Naive B cell (primary cell): ENCODE results near the gene ATP2B2. TPM values are rescaled to one million over a fixed set of nuclear protein-coding genes. Genes with fewer than 3 reads are reported as not detected.
A peak's percentile ranks its signal among the peaks of the same experiment; 100 is the strongest.

ENCODE experiments used
- ATAC-seq, 2 donors: fragments of 150-1000 bp; cut with Tn5 transposase; 2 replicates each; pipeline ENCODE4 v1.10.0; 2021; ENCODE audit warnings: low read depth in 2 of 2, mild to moderate bottlenecking in 2 of 2, moderate library complexity in 2 of 2
- DNase-seq: peaks from one replicate; pipeline ENCODE4 v3.0.0; 2022
- H3K27ac Mint-ChIP-seq, 6 donors: one replicate each; pipeline ENCODE4 v1.8.0; 2020 to 2022; ENCODE audit warnings: mild to moderate bottlenecking in 6 of 6, mixed read lengths in 6 of 6, moderate library complexity in 5 of 6, inconsistent platforms in 2 of 6
- H3K27me3 Mint-ChIP-seq, 3 donors: one replicate each; pipeline ENCODE4 v1.8.0; 2021 to 2022; ENCODE audit warnings: mixed read lengths in 3 of 3, mild to moderate bottlenecking in 1 of 3
- H3K36me3 Mint-ChIP-seq, 2 donors: one replicate each; pipeline ENCODE4 v1.8.0; 2020 to 2022; ENCODE audit warnings: mixed read lengths in 2 of 2, inconsistent platforms in 1 of 2, mild to moderate bottlenecking in 1 of 2
- H3K4me1 Mint-ChIP-seq, 3 donors: one replicate each; pipeline ENCODE4 v1.8.0; 2020 to 2022; ENCODE audit warnings: mixed read lengths in 3 of 3, inconsistent platforms in 1 of 3, mild to moderate bottlenecking in 1 of 3, moderate library complexity in 1 of 3
- H3K4me3 Mint-ChIP-seq, 8 donors: one replicate each; pipeline ENCODE4 v1.8.0; 2020 to 2022; ENCODE audit warnings: mild to moderate bottlenecking in 8 of 8, mixed read lengths in 8 of 8, moderate library complexity in 8 of 8, inconsistent platforms in 2 of 8
- H3K9me3 Mint-ChIP-seq, 7 donors: one replicate each; pipeline ENCODE4 v1.8.0; 2020 to 2022; ENCODE audit warnings: mixed read lengths in 7 of 7, mild to moderate bottlenecking in 5 of 7, inconsistent platforms in 2 of 7, moderate library complexity in 1 of 7
- polyA plus RNA-seq, 6 donors: library from polyadenylated mRNA; unstranded; fragments of 300-500 nt; fragmentation: Illumina TruSeq; gene quantifications; one replicate each; pipeline ENCODE4 v1.2.3, GENCODE V29; 2021; ENCODE audit warnings: low read depth in 6 of 6

Gene ATP2B2
- polyA plus RNA-seq, 6 donors from 2014 or later: 0.06 TPM; not detected in 5

- Mint-ChIP-seq H3K9me3 (peaks cover 0 to 3% (median 0%) of the 10 kb centered on the region in 7 donors), H3K4me3 (no peak overlapping the region), H3K27ac (peak overlapping the region in 1 of 6 donors; percentile 21), H3K36me3 (no peaks in the 10 kb centered on the region), H3K27me3 (peaks cover 0 to 16% (median 0%) of the 10 kb centered on the region in 3 donors), H3K4me1 (peaks cover 9 to 22% (median 11%) of the 10 kb centered on the region in 3 donors)
- ATAC-seq: no peak
- no peak for DNase-seq
Measured at GRCh38 chr3:10423171-10423882, 82.1 kb downstream of the ATP2B2 start.

GRCh38 chr3:10421996-10422395 lies 83.4 kb downstream of the ATP2B2 start:
- H3K36me3 Mint-ChIP-seq: no peaks in the 10 kb centered on the region
- H3K4me3 Mint-ChIP-seq: no peak overlapping the region
- no peak for ATAC-seq
- peaks cover 9 to 22% (median 11%) of the 10 kb centered on the region in 3 donors for H3K4me1 Mint-ChIP-seq
- no peak for DNase-seq
- peaks cover 0 to 9% (median 7%) of the 10 kb centered on the region in 3 donors for H3K27me3 Mint-ChIP-seq
- no peaks in the 10 kb centered on the region for H3K9me3 Mint-ChIP-seq
- peak overlapping the region in 1 of 6 donors; percentile 53 for H3K27ac Mint-ChIP-seq

GRCh38 chr3:10420745-10421475 lies 84.5 kb downstream of the ATP2B2 start:
- Mint-ChIP-seq H3K27ac (peak overlapping the region in 2 of 6 donors; percentile 2 to 70), H3K4me1 (peaks cover 11 to 22% (median 13%) of the 10 kb centered on the region in 3 donors), H3K36me3 (no peaks in the 10 kb centered on the region), H3K27me3 (peaks cover 6 to 7% (median 6%) of the 10 kb centered on the region in 3 donors), H3K4me3 (peak overlapping the region in 1 of 8 donors; percentile 6), H3K9me3 (no peaks in the 10 kb centered on the region)
- ATAC-seq (no peak), DNase-seq (no peak)

GRCh38 chr3:10419637-10420232 lies 85.7 kb downstream of the ATP2B2 start:
- H3K4me1 Mint-ChIP-seq: peaks cover 11 to 22% (median 13%) of the 10 kb centered on the region in 3 donors
- ATAC-seq: peak; percentile 69 to 78
- peak; percentile 25 for DNase-seq
- H3K27ac Mint-ChIP-seq: no peak overlapping the region
- H3K9me3 Mint-ChIP-seq: no peaks in the 10 kb centered on the region
- no peaks in the 10 kb centered on the region for H3K36me3 Mint-ChIP-seq
- H3K27me3 Mint-ChIP-seq: peaks cover 0 to 13% (median 7%) of the 10 kb centered on the region in 3 donors
- peak overlapping the region in 1 of 8 donors; percentile 1 for H3K4me3 Mint-ChIP-seq

- Mint-ChIP-seq H3K4me3 (no peak overlapping the region), H3K36me3 (no peaks in the 10 kb centered on the region), H3K9me3 (no peaks in the 10 kb centered on the region), H3K4me1 (peaks cover 11 to 18% (median 13%) of the 10 kb centered on the region in 3 donors), H3K27me3 (peaks cover 0 to 19% (median 7%) of the 10 kb centered on the region in 3 donors), H3K27ac (no peak overlapping the region)
- DNase-seq: no peak
- no peak for ATAC-seq
Measured at GRCh38 chr3:10417847-10418246, 87.5 kb downstream of the ATP2B2 start.

- H3K4me1 Mint-ChIP-seq: peaks cover 8 to 15% (median 11%) of the 10 kb centered on the region in 3 donors
- peaks cover 7 to 19% (median 8%) of the 10 kb centered on the region in 3 donors for H3K27me3 Mint-ChIP-seq
- DNase-seq (no peak), ATAC-seq (no peak)
- H3K9me3 Mint-ChIP-seq: no peaks in the 10 kb centered on the region
- H3K36me3 Mint-ChIP-seq: no peaks in the 10 kb centered on the region
- H3K27ac Mint-ChIP-seq: peak overlapping the region in 2 of 6 donors; percentile 65 to 85
- H3K4me3 Mint-ChIP-seq: peak overlapping the region in 1 of 8 donors; percentile 9
Measured at GRCh38 chr3:10416730-10417300, 88.6 kb downstream of the ATP2B2 start.

GRCh38 chr3:10413041-10413440 lies 92.3 kb downstream of the ATP2B2 start:
- peaks cover 0 to 5% (median 0%) of the 10 kb centered on the region in 3 donors for H3K4me1 Mint-ChIP-seq
- peak overlapping the region in 1 of 6 donors; percentile 90 for H3K27ac Mint-ChIP-seq
- peaks cover 7 to 19% (median 8%) of the 10 kb centered on the region in 3 donors for H3K27me3 Mint-ChIP-seq
- DNase-seq (no peak), ATAC-seq (no peak)
- H3K36me3 Mint-ChIP-seq: no peaks in the 10 kb centered on the region
- H3K4me3 Mint-ChIP-seq: no peak overlapping the region
- no peaks in the 10 kb centered on the region for H3K9me3 Mint-ChIP-seq

- Mint-ChIP-seq H3K27me3 (peaks cover 0 to 19% (median 8%) of the 10 kb centered on the region in 3 donors), H3K4me1 (peaks cover 0 to 5% (median 0%) of the 10 kb centered on the region in 3 donors), H3K9me3 (no peaks in the 10 kb centered on the region), H3K36me3 (no peaks in the 10 kb centered on the region), H3K4me3 (no peak overlapping the region), H3K27ac (no peak overlapping the region)
- ATAC-seq: no peak
- no peak for DNase-seq
Measured at GRCh38 chr3:10411598-10412332, 93.6 kb downstream of the ATP2B2 start.

GRCh38 chr3:10410383-10411002 lies 94.9 kb downstream of the ATP2B2 start:
- no peak overlapping the region for H3K4me3 Mint-ChIP-seq
- no peaks in the 10 kb centered on the region for H3K36me3 Mint-ChIP-seq
- no peak overlapping the region for H3K27ac Mint-ChIP-seq
- no peaks in the 10 kb centered on the region for H3K4me1 Mint-ChIP-seq
- DNase-seq (no peak), ATAC-seq (no peak)
- no peaks in the 10 kb centered on the region for H3K9me3 Mint-ChIP-seq
- H3K27me3 Mint-ChIP-seq: peaks cover 0 to 13% (median 8%) of the 10 kb centered on the region in 3 donors

- Mint-ChIP-seq H3K4me3 (no peak overlapping the region), H3K9me3 (no peaks in the 10 kb centered on the region), H3K27me3 (peaks cover 0 to 8% (median 5%) of the 10 kb centered on the region in 3 donors), H3K36me3 (no peaks in the 10 kb centered on the region), H3K4me1 (no peaks in the 10 kb centered on the region), H3K27ac (no peak overlapping the region)
- DNase-seq (no peak), ATAC-seq (no peak)
Measured at GRCh38 chr3:10408680-10409079, 96.7 kb downstream of the ATP2B2 start.

GRCh38 chr3:10407361-10407760 lies 98.0 kb downstream of the ATP2B2 start:
- H3K4me1 Mint-ChIP-seq: no peaks in the 10 kb centered on the region

GRCh38 chr3:10406414-10406813 lies 99.0 kb downstream of the ATP2B2 start:
- DNase-seq (no peak), ATAC-seq (no peak)
- H3K4me1 Mint-ChIP-seq: no peaks in the 10 kb centered on the region
- no peaks in the 10 kb centered on the region for H3K9me3 Mint-ChIP-seq
- H3K4me3 Mint-ChIP-seq: no peak overlapping the region
- no peaks in the 10 kb centered on the region for H3K36me3 Mint-ChIP-seq
- H3K27me3 Mint-ChIP-seq: no peaks in the 10 kb centered on the region
- H3K27ac Mint-ChIP-seq: no peak overlapping the region

More at GRCh38 chr3:10407361-10407760, 98.0 kb downstream of the ATP2B2 start:
- Mint-ChIP-seq H3K27ac (no peak overlapping the region), H3K27me3 (peaks cover 0 to 6% (median 0%) of the 10 kb centered on the region in 3 donors), H3K9me3 (no peaks in the 10 kb centered on the region), H3K36me3 (no peaks in the 10 kb centered on the region), H3K4me3 (peak overlapping the region in 1 of 8 donors; percentile 66)
- DNase-seq (no peak), ATAC-seq (no peak)
